HG03558 (cell line): ENCODE measurements around the gene TRIP10.

Experiments used
- ATAC-seq: cut with Tn5 transposase; IDR thresholded peaks from one replicate; pipeline ENCODE4 v1.9.1; 2021; ENCODE audit warnings: moderate number of reproducible peaks; ENCODE audit not compliant: unreplicated experiment; ENCODE audit errors: extremely low read depth

TRIP10 gene

DNA sequence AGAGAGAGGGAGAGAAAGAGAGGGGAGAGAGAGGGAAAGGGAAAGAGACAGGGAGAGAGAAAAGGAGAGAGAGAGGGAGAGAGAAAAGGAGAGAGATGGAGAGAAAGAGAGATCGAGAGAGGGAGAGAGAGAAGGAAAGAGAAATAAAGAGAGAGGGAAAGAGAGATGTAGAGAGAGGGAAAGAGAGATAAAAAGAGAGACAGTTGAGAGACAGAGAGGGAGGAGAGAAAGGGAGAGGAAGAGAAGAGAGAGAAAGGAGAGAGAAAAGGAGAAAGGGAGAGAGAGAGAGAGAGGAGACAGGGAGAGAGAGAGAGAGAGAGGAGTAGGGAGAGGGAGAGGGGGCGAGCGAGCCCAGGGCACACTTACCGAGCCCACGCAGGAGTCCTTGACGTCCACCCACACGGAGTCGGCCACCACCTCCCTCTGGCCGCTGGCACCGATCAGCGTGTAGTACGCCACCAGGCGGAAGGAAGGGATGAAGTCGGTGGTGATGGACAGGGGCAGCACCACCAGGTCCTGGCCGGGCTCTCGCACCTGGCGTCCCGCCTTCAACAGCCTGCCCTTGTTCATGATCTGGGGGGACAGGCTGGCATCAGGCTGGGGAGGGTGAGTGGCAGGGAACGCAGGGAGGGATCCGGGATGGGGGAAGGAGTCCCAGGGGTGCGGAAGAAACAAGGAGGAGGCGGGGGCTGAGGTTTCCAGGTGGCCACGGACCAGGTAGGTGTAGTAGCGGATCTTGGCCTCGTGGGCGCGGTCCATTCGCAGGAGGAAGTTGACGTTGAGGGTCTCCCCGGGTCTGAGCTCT lies 29.0 kb upstream of the TRIP10 start:
- ATAC-seq: no peak

DNA sequence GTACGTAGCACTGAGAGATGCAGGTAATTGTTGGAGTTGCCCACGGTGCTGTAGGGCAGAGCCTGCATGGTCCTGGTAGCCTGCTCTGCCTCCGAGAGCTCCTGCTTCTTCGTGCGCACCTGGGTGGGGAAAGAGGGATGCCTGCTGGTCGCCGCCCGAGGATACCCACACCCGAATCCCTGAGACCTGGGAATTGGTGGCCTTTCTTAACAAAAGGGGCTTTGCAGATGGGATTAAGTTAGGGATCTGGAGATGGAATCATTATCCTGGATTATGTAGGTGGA lies 28.5 kb upstream of the TRIP10 start:
- ATAC-seq: no peak

DNA sequence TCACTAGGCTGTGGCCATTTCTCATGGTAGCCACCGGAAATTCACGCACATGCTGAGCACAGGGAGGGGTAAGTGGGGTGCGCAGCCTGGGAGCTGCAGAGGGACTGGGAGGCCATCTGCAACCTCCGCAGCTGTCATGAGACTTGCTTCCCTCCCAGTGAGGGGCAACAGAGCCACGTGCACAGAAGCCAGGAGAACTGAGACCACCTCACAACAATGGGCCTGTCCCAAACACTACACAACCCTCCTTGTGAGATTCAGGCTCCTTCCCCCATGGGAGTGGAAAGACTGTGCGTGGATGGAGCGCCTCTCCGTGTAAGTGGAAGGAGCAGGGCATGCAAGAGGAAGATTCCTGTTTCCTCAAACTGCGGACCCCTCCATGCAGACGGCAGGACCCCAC lies 27.9 kb upstream of the TRIP10 start:
- ATAC-seq: no peak

DNA sequence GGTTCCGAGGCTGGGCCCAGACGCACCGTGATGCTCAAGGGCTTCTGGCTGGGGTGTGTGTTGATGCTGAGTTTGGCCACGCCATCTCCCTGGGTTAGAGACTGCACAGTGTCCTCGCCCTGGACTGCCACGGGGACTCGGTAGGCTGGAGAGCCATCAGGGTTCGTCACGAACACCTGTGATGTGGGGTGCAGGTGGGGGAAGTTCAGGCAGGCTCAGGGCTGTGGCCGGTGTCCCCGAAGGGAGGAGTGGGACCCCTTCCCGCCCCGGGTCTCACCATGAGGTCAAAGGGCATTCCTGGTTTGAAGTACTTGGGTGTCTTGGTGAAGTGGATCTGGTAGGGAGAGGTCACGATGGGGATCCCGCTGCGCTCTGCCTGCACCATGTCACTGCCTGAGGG lies 27.2 kb upstream of the TRIP10 start:
- no peak for ATAC-seq

DNA sequence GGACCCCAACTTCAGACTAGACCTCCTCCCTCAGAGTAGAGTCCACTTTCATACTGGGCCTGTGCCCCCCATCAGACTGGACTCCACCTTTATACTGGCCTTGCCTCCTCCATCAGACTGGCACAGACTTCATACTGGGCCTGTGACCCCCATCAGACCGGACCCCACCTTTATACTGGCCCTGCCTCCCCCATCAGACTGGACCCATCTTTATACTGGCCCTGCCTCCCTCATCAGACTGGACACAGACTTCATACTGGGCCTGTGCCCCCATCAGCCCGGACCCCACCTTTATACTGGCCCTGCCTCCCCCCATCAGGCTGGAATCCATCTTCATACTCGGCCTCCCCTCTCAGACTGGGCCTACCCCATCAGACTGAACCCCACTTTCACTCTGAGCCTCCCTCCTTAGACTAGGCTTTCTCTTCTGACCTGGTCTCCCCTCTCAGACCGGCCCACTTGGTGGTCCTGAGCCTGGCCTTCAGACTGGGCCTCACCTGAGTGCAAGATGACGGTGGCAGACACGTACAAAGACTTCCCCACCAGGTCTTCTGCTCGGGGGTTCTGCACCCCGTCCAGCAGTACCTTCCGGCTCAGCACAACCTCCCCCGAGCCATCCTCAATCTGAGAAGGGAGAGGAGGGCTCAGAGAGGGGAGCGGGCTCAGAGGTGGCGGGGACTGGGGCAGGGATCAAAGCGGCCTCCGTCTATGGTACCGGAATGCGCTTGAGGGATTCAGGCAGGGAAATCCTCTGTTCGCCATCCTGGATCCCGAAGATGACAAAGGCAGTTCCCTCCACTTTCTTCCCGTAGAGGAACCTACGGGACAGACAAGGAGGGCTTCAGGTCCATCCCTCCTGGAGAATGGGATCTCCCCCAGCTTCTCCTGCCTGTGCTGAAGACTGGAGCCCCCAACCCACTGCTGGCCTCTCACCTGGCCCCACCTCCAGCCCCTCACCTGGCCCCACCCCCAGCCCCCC lies 26.5 kb upstream of the TRIP10 start:
- no peak for ATAC-seq

DNA sequence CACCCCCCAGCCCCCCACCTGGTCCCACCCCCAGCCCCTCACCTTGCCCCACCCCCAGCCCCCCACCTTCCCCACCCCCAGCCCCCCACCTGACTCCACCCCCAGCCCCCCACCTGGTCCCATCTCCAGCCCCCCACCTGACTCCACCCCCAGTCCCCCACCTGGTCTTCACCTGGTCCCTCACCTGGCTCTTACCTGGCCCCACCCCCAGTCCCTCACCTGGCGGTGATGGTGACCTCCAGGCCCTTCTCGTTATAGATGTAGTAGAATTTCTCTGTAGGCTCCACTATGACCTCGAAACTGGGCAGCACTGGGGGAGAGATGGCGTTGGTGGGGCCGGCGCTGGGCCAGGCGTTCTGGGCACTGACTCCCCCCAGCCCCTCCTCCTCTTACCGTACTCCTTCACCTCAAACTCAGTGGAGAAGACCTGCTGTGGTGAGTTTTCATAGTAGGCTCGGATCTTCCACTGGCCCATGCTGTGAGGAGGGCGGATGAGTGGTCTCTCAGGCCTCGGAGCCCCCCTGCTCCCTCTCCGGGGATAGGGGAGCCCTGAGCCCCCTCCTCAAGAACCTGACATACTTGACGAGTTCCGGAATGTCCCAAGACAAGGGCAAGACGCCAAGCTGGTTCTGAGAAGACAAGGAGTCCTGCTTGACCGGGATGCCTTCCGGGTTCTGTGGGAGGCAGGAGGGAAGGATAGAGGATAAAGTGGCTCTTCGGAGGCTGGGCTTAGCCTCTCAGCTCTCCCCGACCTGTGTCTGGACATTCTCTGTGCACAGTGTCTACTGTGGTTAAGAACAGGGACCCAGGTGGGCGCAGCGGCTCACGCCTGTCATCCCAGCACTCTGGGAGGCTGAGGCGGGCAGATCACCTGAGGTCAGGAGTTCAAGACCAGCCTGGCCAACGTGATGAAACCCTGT lies 25.4 kb upstream of the TRIP10 start:
- ATAC-seq: no peak

DNA sequence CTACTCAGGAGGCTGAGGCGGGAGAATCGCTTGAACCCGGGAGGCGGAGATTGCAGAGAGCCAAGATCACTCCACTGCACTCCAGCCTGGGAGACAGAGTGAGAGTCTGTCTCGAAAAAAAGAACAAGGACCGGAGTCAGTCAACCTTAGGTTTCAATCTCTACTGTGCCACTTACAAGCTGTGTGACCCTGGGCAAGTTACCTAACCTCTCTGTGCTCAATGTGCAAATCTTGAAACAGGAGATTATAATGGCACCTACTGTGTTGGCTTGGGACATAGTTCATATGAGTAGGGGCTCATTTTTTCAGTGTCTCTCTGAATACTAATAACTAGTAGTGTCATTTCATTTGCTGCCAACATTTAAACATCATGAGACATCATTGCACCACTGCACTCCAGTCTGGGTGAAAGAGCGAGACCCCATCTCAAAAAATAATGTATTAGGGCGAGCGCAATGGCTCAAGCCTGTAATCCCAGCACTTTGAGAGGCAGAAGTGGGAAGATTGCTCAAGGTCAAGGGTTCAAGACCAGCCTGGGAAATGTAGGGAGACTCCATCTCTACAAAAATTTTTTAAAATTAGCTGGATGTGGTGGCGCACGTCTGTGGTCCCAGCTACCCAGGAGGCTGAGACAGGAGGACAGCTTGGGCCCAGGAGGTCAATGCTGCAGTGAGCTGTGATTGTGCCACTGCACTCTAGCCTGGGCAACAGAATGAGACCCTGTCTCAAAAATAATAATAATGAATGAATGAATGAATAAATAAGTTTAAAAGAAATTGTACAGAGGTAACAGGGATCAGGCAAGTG lies 24.5 kb upstream of the TRIP10 start:
- no peak for ATAC-seq

DNA sequence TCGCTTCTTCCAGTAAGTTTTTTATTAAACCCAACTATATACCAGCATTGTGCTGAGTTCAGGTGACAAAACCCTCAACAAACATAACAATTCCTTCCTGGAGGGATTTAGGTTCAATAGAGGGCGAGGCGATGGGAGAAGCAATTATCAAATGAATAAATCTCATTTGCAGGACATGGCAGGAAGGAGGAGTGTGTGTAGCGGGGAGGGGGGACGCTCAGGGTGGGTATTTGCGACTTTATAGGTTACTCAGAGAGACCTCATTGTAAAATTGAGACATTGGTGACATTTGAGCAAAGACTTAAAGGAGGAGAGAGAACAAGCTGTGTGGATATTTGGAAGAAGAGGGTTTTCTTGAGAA lies 22.9 kb upstream of the TRIP10 start:
- ATAC-seq: no peak

DNA sequence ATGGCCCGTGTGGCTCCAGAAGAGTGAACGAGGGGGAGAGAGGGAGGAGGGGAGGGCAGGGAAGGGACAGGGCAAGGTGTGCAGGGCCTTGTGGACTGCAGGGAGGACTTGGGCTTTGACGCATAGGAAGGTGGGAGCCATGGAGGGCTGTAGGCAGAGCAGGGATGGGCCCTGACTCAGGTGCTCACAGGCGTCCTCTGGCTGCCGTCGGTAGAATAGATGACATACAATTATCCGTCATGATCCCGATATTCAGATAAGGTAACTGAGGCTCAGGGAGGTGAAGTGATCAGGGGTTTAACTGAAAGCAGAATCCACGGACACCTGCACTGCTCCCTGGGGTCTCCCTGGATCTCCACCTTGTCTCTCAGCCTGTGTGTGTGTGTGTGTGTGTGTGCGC lies 22.4 kb upstream of the TRIP10 start:
- ATAC-seq: no peak

DNA sequence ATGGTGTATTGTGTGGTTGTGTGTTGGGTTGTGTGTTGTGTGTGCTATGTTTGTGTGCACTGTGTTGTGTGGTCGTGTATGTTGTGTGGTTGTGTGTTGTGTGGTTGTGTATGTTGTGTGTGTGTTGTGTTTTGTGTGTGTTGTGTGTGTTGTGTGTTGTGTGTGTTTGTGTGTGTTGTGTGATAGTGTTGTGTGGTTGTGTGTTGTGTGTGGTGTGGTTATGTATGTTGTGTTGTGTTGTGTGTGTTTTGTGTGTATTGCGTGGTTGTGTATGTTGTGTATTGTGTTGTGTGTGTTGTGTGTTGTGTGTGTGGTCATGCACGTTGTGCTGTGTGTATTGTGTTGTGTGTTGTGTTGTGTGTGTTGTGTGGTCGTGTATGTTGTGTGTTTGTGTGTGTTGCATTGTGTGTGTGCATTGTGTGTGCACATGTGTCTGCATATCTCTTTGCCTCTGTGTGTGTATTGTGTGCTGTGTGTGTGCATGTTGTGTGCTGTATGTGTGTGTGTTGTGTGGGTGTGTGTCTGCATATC lies 22.0 kb upstream of the TRIP10 start:
- ATAC-seq: no peak

DNA sequence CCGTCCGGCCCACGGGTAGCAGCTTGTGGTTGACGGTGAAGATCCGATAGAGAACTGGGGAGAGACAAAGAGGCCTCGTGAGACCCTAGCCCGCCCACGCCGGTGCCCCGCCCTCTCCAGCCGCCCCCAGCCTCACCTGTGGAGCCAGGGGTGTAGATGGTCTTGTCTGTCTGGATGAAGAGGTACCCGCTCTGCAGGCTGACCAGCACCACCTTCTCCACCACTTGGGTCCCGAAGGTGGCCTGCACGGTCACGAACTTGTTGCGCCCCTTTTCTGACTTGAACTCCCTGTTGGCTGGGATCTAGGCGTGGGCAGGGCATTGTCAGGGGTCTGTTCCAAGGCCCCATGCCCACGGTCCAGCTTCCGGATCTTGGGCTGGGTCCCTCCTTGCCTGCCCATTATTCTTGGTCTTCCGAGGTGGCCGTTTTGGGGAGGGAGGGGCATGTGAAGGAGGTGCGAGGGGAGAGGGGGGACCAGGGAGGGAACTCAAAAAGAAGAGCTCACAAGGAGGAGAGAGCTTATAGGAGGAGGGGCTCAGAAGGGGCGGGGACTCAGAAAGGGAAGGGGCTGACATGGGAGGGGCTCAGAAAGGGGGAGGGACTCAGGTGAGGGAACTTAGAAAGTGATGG lies 21.3 kb upstream of the TRIP10 start:
- ATAC-seq: no peak

DNA sequence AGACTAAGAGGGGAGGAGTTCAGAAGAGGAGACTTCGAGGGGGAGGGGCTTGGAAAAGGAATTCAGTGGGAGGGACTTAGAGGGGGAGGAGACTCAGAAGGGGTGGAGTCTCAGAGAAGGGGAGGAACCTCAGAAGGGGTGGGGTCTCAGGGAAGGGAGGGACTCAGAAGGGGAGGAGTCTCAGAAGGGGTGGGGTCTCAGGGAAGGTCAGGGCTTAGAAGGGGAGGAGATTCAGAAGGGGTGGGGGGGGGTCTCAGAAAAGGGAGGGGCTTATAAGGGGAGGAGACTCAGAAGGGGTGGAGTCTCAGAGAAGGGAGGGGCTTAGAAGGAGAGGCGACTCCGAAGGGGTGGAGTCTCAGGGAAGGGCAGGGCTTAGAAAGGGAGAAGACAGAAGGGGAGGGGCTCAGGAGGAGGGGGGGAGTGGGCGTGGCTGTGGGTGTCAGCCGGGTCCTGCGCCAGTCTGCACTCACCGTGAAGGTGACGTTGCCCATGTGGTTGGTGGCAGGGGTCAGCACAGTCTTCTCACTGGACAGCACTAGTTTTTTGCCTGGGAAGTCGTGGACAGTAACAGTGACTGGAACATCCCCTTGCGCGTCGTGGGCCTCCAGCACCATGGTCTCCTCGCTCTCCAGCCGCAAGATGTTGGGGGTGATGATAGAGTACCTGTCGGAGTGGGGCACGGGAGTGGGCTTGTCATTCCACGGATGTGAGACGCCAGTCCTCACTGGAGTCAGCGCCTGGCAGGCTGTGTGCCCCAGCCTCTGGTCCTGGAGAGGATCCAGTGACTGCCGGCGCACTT lies 20.5 kb upstream of the TRIP10 start:
- no peak for ATAC-seq

DNA sequence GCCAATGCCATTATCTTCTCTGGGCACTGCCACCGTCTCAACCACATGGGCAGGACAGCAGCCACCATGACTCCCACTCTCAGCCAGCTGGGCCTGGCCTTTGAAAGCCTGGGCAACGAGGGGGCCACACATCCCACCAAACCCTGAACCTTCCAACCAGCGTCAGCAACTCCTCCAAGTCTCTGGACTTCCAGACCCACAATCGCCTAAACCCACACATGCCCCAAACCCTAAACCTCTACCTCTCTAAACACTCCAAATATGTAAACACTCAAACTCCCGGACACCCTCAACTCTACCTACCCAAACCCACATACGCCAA lies 20.0 kb upstream of the TRIP10 start:
- no peak for ATAC-seq

DNA sequence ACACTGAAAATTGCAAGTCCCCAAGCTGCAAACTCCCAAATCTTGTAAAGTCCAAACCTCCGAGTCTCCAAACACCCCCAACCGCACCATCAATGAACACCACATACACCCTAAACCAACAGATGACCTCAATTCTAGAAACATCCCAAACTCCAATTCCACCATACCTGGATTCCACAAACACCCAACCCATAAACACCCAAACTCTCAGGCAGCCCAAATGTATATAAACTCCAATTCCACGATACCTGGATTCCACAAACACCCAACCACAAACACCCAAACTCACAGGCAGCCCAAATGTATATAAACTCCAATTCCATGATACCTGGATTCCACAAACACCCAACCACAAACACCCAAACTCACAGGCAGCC lies 19.5 kb upstream of the TRIP10 start:
- no peak for ATAC-seq

DNA sequence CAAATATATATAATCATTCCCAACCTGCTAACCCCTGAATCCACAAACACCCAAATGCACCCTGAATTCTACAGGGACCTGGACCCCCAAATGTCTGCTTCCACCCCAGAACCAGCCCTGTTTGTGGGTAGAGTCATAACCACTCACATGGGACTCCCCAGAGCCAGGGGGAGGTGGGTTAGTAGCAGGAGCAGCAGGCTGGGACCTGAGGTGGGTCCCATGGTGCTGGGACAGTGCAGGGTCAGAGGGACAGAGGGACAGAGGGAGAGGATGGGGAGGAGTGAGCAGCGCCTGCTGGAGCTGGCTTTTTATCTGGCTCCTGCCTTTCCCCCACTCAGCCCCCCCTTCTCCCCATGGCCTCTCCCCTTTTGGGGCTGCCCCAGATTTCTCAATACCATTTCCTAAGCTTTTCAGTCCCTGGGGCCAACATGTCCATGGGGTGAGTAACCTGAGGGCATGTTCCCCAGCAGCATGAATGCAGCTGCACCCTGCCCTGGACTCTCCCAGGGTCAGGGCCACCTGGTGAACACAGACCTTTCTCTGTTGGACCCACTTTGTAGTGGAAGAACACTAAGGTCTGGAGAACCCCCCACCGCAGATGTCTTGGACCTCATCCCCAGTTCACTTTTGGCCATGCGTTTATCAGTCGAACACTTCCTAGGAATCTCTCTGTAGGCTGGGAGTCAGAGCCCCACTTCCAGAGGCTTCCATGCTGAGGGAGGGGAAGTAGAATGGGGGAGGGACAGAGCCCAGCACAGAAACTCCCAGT lies 18.9 kb upstream of the TRIP10 start, which contains the start of gene C3:
Gene C3 (minus strand): TSS at position 282 of the 769 bp plus-strand sequence. CDS start 61 bp downstream, at position 221.
- no peak for ATAC-seq

DNA sequence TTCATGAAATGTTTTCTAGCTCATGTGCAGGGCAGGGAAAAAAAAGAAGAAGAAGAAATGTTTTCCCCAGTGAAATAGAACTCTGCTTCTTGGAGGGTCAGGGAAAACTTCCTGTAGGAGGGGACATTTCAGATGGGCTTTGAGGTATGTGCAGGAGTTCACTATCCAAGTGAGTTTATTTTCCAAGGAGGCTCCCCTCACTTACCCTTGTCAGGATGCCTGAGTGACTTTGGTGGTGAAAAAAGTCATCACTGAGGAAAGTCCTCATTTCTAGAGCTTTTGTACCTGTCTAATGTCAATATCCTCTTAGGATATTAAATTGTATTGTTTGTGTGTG lies 18.4 kb upstream of the TRIP10 start:
- ATAC-seq: no peak

DNA sequence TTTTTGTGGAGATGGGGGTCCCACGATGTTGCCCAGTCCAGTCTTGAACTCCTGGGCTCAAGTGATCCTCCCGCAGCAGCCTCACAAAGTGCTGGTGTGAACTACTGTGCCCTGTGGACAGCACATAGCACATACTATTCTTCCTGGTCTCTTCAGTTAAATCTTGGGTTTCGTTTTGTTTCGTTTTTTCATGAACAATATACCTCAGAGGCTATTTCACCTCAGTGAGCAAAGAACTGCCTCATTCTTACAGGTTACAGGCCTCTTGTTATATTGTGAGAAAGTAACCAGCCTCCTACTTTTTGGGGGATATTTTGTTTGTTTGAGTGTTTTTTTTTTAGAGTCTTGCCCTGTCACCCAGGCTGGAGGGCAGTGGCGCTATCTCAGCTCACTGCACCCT lies 17.7 kb upstream of the TRIP10 start:
- ATAC-seq: no peak

DNA sequence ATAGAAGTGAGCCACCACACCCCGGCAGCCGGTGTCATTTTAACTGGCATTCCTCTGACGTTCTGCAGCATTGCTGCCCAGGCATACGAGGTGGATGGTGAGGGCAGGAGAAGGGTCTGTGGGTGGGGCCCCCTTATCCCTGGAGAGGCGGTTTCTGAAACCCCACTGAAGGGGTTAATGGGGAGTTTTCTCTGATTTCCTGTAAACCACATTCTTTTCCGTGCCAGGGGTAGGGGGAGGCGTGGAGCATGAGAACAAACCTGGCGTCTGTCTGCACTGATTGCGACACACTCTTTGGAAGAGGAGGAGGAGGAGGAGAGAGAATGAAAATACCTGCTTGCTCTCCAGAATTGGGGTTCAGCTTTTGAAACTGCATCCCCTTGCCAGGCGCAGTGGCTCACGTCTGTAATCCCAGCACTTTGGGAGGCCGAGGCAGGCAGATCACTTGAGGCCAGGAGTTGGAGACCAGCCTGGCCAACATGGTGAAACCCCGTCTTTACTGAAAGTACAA lies 16.3 kb upstream of the TRIP10 start:
- no peak for ATAC-seq
